Neutrophil (primary cell): ENCODE results near the gene FARSA.
A peak's percentile ranks its signal among the peaks of the same experiment; 100 is the strongest.

Source experiments
- H3K27ac ChIP-seq: fragments of 200-600 bp; sonication (generic); 2 replicates; pipeline ENCODE4 v1.5.1; 2016; ENCODE audit warnings: mild to moderate bottlenecking, moderate library complexity
- H3K27me3 ChIP-seq: fragments of 200-600 bp; sonication (generic); 2 replicates; pipeline ENCODE4 v1.6.0; 2016; ENCODE audit warnings: mild to moderate bottlenecking
- H3K36me3 ChIP-seq: fragments of 200-600 bp; sonication (generic); 2 replicates; pipeline ENCODE4 v1.5.1; 2017
- H3K4me1 ChIP-seq, 2 experiments: fragments of 200-600 bp in 1 of 2; sonication (generic) in 1 of 2; 1 replicate in 1 of 2; 2 replicates in 1 of 2; pipeline versions ENCODE4 v1.5.1 to v1.6.1; 2013 to 2016; ENCODE audit warnings: low read depth in 1 of 2, low read length in 1 of 2, mild to moderate bottlenecking in 1 of 2, moderate library complexity in 1 of 2; ENCODE audit not compliant: control insufficient read depth in 1 of 2, insufficient read depth in 1 of 2
- H3K4me3 ChIP-seq, 2 experiments: fragments of 200-600 bp in 1 of 2; sonication (generic) in 1 of 2; 1 replicate in 1 of 2; 2 replicates in 1 of 2; pipeline ENCODE4 v1.5.1; 2013 to 2016; ENCODE audit warnings: low read depth in 1 of 2, low read length in 1 of 2, mild to moderate bottlenecking in 1 of 2, moderate library complexity in 1 of 2
- H3K9me3 ChIP-seq: fragments of 200-600 bp; sonication (generic); 2 replicates; pipeline ENCODE4 v1.5.1; 2016
- CTCF ChIP-seq: fragments of 200-600 bp; sonication (generic); IDR thresholded peaks from 2 replicates; pipeline ENCODE4 v1.5.1; 2016; ENCODE audit warnings: antibody characterized with exemption

The FARSA gene

GRCh38 chr19:12940897-12941296 is 7.4 kb upstream of the FARSA start:
- Histone ChIP-seq H3K9me3 (no peaks in the 10 kb centered on the region), H3K27ac (no peak overlapping the region), H3K4me1 (peaks cover 49 to 55% of the 10 kb centered on the region in 2 experiments), H3K27me3 (no peaks in the 10 kb centered on the region), H3K4me3 (no peak overlapping the region), H3K36me3 (peaks cover 25% of the 10 kb centered on the region)
- no peak for TF ChIP-seq CTCF

GRCh38 chr19:12939975-12940423 is 6.5 kb upstream of the FARSA start:
- H3K9me3 ChIP-seq: no peaks in the 10 kb centered on the region
- peaks cover 25% of the 10 kb centered on the region for H3K36me3 ChIP-seq
- H3K4me3 ChIP-seq: peak overlapping the region in 1 of 2 experiments; percentile 95
- no peaks in the 10 kb centered on the region for H3K27me3 ChIP-seq
- H3K4me1 ChIP-seq: peaks cover 44 to 48% of the 10 kb centered on the region in 2 experiments
- no peak overlapping the region for H3K27ac ChIP-seq
- TF ChIP-seq CTCF: no peak

GRCh38 chr19:12938779-12939601 is 5.5 kb upstream of the FARSA start:
- Histone ChIP-seq H3K27ac (peak overlapping the region; percentile 82), H3K27me3 (no peaks in the 10 kb centered on the region), H3K4me1 (peaks cover 48 to 49% of the 10 kb centered on the region in 2 experiments), H3K9me3 (no peaks in the 10 kb centered on the region), H3K36me3 (peaks cover 25% of the 10 kb centered on the region), H3K4me3 (peak overlapping the region; percentile 95 to 100)
- TF ChIP-seq CTCF: peak; percentile 4

- Histone ChIP-seq H3K27me3 (no peaks in the 10 kb centered on the region), H3K4me1 (peaks cover 53 to 58% of the 10 kb centered on the region in 2 experiments), H3K4me3 (peak within 1 kb of the TSS; percentile 95 to 100), H3K27ac (peak within 1 kb of the TSS; percentile 82), H3K36me3 (peaks cover 18% of the 10 kb centered on the region), H3K9me3 (no peaks in the 10 kb centered on the region)
- peak; percentile 52 for TF ChIP-seq CTCF
Measured at GRCh38 chr19:12937927-12938778, 4.6 kb upstream of the FARSA start, which contains the start of gene CALR. Gene CALR, plus strand, starts transcription at chr19:12938609. Its CDS starts 71 bp downstream, at chr19:12938680.

- Histone ChIP-seq H3K36me3 (peaks cover 17% of the 10 kb centered on the region), H3K27me3 (no peaks in the 10 kb centered on the region), H3K4me1 (peaks cover 62 to 66% of the 10 kb centered on the region in 2 experiments), H3K4me3 (peak overlapping the region; percentile 95 to 100), H3K9me3 (no peaks in the 10 kb centered on the region), H3K27ac (peak overlapping the region; percentile 82)
- TF ChIP-seq CTCF: no peak
Measured at GRCh38 chr19:12937093-12937926, 3.8 kb upstream of the FARSA start.
